ENCODE data around the gene ERI2. TPM values are rescaled to one million over a fixed set of nuclear protein-coding genes. Genes with fewer than 3 reads are reported as not detected.
A peak's percentile ranks its signal among the peaks of the same experiment; 100 is the strongest.
"Not testable (repeated sequence)": the region's sequence is repeated elsewhere in the genome, so short reads cannot be mapped to it uniquely, and the experiment has no call there.

The ERI2 gene
- polyA plus RNA-seq, 10 donors: 12.9 to 21.3 (median 18.3) TPM

- DNase-seq: no peak
These were observed 38.2 kb downstream of the ERI2 start for GRCh38 chr16:20768121-20768520.

GRCh38 chr16:20767577-20767976, 38.7 kb downstream of the ERI2 start:
- no peak for DNase-seq

- no peak for DNase-seq
These were observed 40.0 kb downstream of the ERI2 start for GRCh38 chr16:20766294-20766693.

DNA sequence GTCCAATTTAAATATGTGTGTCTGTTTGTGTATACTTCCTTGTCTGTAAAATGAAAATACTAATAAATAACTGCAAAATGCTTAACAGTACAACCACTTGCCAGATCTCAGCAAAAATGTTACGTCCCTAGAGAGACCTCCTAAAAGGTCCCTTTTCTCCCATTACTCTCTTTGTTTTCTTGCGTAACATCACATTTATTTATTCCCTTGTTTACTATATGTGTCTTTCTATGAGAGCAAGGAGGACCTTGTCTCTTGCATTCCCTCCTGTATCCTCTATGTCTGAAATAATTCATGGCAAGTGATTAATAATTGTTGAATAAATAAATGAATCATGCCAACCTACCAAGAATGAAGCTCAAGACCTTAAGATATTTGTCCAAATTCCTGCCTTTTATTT, 40.5 kb downstream of the ERI2 start:
- no peak for DNase-seq

GRCh38 chr16:20764448-20764847, 41.8 kb downstream of the ERI2 start:
- not testable (repeated sequence) for DNase-seq

DNA sequence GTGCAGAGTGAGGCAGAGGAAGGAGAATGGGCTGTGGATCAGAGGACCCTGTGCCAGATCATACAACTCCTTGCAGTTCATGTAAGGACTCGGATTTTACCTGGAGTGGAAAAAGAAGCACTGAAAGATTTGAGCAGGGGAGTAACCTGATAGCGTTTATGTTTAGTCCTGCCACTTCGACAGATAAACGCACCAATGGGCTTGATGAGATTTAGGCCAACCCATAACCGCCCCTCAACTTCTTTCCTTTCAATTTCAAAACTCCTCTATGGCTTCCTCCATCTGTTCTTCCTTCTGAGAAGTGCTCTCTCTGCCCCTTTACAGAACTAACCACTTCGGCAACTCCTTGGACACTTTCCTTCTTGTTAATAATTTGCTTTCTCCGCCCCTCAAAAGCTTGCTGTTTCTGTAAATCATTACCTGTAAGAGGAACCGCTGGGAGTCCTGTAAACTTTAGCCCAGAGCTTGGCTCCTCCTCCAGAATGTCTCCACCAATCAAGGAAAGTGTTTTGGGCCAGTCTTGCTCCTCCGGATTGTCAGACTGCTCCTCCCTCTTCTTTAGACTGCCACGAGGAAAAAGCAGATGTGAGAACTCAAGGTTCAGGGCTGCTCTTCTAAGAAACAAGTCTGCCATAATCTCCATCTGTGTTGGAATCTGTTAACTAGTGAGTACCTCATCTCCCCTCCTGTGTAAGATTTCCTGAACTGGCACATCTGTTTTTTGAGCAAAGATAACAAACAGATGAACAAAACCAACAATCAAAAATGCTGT, 42.6 kb downstream of the ERI2 start, which contains the start of gene ACSM3:
Gene ACSM3, plus strand, starts transcription at position 554 of the 772 bp plus-strand sequence. CDS start 6,021 bp downstream, outside the sequence.
- DNase-seq: peak; percentile 63 to 88 (median 73)

GRCh38 chr16:20762404-20763123, 43.7 kb downstream of the ERI2 start:
- DNase-seq: no peak

DNA sequence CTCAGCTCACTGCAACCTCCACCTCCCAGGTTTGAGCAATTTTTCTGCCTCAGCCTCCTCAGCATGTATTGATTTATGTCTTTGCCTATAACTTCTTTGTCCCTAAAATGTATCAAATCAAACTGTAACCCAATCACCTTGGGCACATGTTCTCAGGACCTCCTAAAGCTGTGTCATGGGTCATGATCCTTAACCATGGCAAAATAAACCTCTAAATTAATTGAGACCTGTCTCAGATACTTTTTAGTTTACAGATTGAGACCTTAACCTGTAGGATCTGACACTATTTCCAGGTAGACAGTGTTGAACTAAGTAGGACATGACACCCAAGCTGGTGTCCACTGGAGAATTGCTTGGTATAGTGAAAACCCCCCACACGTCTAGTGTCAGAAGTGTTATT, 45.1 kb downstream of the ERI2 start:
- no peak for DNase-seq

GRCh38 chr16:20760346-20760745, 45.9 kb downstream of the ERI2 start:
- DNase-seq: no peak

GRCh38 chr16:20755799-20756198, 50.5 kb downstream of the ERI2 start:
- not testable (repeated sequence) for DNase-seq

DNA sequence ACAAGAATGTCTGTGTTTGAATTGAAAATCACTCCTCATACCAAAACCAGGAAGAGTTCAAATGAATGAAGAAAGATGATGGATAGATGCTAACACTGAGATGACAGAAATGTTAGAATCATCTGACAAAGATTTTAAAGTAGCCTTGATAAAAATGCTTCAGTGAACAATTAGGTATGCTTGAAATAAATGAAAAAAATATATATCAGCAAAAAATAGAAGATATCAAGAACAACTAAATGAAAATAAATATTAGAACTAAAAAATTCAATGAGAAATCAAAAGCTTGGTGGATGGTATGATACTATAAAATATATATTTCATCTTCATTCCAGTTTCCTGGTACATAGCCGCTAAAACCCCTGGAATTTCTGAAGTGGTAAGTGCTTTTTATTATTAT, 51.0 kb downstream of the ERI2 start:
- DNase-seq: no peak

DNA sequence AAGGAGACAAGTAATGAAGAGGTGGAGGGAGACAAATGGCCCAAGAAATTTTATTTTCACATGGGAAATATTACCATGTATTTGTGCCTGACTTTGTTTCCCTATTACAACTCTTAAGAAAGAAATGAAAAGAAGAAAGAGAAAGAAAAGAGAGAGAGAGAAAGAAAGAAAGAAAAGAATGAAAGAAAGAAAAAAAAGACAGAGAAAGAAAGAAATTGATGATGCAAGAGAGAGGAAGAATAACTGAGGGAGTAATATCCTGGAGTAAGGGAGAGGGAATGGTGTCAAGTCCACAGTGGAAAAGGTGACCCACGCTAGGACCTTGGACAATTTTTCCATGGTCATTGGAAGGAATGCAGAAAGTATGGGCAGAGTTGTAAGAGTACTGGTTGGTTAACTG, 52.5 kb downstream of the ERI2 start:
- DNase-seq: no peak

DNA sequence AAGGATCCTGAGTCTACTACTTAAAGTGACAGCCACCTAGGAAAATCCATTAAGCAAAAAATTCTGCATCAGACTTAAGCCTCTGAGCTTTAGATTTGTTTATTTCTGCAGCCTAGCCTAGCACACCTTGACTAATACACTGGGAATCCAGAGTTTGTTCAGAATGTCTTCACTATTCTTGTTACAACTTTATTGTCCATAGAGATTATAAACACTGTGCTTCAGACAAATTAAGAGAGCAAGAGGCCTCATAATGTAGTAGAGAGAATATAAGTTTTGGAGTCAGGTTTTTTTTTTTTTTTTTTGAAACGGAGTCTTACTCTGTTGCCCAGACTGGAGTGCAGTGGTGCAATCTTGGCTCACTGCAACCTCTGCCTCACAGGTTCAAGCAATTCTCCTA, 55.7 kb downstream of the ERI2 start:
- DNase-seq: no peak

DNA sequence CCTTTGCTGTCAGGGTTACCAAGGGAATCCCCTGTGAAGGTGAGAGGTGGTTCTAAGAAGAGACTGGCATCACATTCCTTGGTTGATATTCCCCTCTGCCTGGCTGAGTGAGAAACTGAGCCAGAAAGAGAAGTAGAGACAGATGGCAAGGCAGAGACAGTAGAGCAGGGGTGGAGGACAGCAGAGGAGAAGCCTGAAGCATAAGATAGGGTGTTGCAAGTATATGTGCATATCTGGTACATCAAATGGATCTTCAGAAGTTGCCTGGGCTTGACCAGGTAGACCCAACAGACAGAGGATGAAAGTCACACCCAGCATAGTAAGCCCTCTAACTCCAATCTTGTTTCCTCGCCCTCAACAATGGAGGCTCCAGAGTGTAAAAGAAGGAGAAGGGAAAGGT, 56.8 kb downstream of the ERI2 start:
- DNase-seq: no peak

DNA sequence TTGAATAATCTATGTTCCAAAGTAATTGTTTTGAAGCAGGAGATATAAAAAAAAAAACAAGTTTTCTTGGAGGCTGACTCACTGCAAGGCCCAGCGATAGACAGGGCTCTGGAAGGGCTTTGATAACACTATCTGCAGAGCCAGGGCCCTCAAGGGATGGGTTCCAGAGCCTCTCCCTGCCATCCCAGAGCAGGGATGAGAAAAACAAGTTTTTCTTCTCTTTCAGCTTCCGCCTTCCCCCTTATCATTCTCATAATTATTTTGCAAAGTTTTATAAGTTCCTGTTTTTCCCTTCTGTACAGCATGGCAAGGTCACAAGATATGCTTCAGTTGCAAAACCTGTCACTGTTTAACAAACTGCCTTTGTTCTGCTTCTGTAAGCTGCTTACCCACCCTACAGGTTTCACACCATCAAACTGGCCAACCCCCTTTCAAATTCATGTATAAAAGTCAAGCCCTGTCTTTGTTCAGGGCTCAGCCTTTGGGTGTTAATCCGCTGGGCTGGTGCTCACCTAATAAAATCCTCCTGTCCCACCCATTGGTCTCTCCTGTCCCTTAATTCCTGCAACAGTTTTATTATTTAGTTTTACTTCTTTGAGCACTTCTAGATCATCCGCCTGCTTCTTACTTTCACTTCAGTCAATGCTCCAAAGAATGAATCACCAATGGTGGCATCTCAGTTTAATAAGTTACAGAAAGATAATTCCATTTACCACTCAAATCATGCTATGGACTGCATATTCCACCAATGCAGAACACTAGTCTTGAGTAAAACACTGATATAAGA, 59.0 kb downstream of the ERI2 start:
- no peak for DNase-seq

- DNase-seq: no peak
These were observed 59.8 kb downstream of the ERI2 start for GRCh38 chr16:20746461-20746860.

Other genes starting within 250 kb of the ERI2 start
- gene ACSM2B, start 230.1 kb downstream of the ERI2 start, polyA plus RNA-seq (ENCODE audit: insufficient read length in 10 of 10): 1 to 10 TPM in 1 of 10 donors, under 1 TPM in 8, not detected in 1; 0.19 to 1.2 (median 0.45) TPM
- gene ACSM1, start 108.8 kb downstream of the ERI2 start, polyA plus RNA-seq (ENCODE audit: insufficient read length in 10 of 10): under 1 TPM in 2 of 10 donors, not detected in 8; 0.10 to 0.24 TPM
- gene THUMPD1, start 64.7 kb downstream of the ERI2 start, polyA plus RNA-seq (ENCODE audit: insufficient read length in 10 of 10): 10 to 100 TPM; 26.2 to 36.6 (median 31.5) TPM
- 1 to 10 TPM; 2.3 to 6.4 (median 3.2) TPM for gene ACSM3, start 42.5 kb downstream of the ERI2 start, polyA plus RNA-seq (ENCODE audit: insufficient read length in 10 of 10)
- gene REXO5, start 55 bp upstream of the ERI2 start, polyA plus RNA-seq (ENCODE audit: insufficient read length in 10 of 10): 1 to 10 TPM; 3.5 to 6.0 (median 5.1) TPM
- 1 to 10 TPM; 5.0 to 7.5 (median 5.9) TPM for gene DCUN1D3, start 93.9 kb upstream of the ERI2 start, polyA plus RNA-seq (ENCODE audit: insufficient read length in 10 of 10)
- gene LYRM1, start 94.3 kb upstream of the ERI2 start, polyA plus RNA-seq (ENCODE audit: insufficient read length in 10 of 10): 10 to 100 TPM; 18.8 to 22.5 (median 20.6) TPM